Measurements from ENCODE around the gene SLC6A18.

The SLC6A18 gene

DNA sequence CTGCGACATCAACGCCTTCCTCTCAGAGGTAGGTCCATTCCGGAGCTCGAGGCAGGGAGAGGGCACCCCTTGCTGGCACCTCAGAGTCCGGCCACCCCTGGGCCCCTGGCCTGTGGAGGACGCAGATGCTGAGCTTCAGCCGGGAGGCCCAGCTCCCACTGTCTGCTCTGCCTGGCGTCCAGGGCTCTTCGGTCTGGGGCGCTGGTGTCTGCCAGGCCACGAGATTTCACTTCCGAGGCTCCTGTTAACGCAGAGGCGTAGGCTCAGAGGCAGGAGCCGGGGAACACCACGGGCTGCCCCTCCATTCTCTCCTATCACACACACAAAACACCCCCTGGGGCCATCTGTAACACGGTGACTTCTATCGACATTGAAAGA is 8.3 kb upstream of the SLC6A18 start:
- no peaks in the 10 kb centered on the region for H3K9me3 ChIP-seq (ENCODE audit: insufficient read depth, low read length)
- H3K27me3 ChIP-seq (ENCODE audit: low read length): no peaks in the 10 kb centered on the region
- no peaks in the 10 kb centered on the region for H4K20me1 ChIP-seq (ENCODE audit: low read depth, low read length)
- H3K4me2 ChIP-seq (ENCODE audit: low read depth, low read length, poor library complexity, severe bottlenecking): no peak overlapping the region
- H2AFZ ChIP-seq (ENCODE audit: low read depth, low read length, severe bottlenecking): no peak overlapping the region
- no peak overlapping the region for H3K4me3 ChIP-seq (ENCODE audit: insufficient read depth, low read length, poor library complexity, severe bottlenecking)
- no peak overlapping the region for H3K27ac ChIP-seq (ENCODE audit: low read depth, low read length)
- no peaks in the 10 kb centered on the region for H3K9me2 ChIP-seq (replicated peaks; ENCODE audit: insufficient read depth, low read length)
- H3F3A ChIP-seq (ENCODE audit: insufficient read depth): no peaks in the 10 kb centered on the region
- no peaks in the 10 kb centered on the region for H3K79me2 ChIP-seq (ENCODE audit: insufficient read depth, low read length)
- no peaks in the 10 kb centered on the region for H3K36me3 ChIP-seq (ENCODE audit: low read length)
- H3K9ac ChIP-seq (ENCODE audit: low read length): no peak overlapping the region
- TF ChIP-seq CTCF (IDR thresholded peaks at IDR 0.05; ENCODE audit: insufficient read depth, low read length, poor library complexity, severe bottlenecking): no peak
- TF ChIP-seq EZH2phosphoT487 (conservative IDR thresholded peaks at IDR 0.05; ENCODE audit: low read length): no peak

DNA sequence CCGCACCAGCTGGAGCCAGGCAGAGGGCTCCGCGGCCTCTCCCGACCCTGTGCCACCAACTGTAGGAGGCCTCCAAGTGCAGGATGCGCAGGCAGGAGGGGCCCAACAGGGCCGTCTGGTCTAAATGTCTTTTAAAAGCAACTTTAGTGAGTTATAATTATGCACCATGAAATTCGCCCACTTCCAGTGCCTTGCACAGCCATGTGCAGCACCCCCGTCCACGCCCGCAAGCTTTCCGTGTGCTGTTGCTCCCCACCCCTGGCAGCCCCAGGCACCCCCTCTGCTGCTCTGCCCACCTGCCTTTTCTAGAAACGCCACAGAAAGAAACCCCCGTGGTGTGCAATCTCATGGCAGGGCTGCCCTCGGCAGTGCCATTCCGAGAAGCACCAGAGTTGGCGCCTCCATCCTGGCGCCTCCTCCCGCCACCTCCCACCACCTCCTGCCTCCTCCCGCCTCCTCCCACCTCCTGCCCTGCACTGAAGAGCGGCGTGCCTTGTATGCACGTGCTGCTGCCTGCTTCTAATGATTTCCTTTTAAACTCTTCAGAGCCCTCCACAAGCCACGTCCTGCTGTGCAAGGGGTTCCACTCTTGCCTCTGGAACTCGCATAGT is 7.5 kb upstream of the SLC6A18 start:
- H3K4me2 ChIP-seq (ENCODE audit: low read depth, low read length, poor library complexity, severe bottlenecking): no peak overlapping the region
- H3K27me3 ChIP-seq (ENCODE audit: low read length): no peaks in the 10 kb centered on the region
- H3K9me3 ChIP-seq (ENCODE audit: insufficient read depth, low read length): no peaks in the 10 kb centered on the region
- no peaks in the 10 kb centered on the region for H3K9me2 ChIP-seq (replicated peaks; ENCODE audit: insufficient read depth, low read length)
- no peaks in the 10 kb centered on the region for H4K20me1 ChIP-seq (ENCODE audit: low read depth, low read length)
- H3K27ac ChIP-seq (ENCODE audit: low read depth, low read length): no peak overlapping the region
- H3K4me3 ChIP-seq (ENCODE audit: insufficient read depth, low read length, poor library complexity, severe bottlenecking): no peak overlapping the region
- no peaks in the 10 kb centered on the region for H3F3A ChIP-seq (ENCODE audit: insufficient read depth)
- no peak overlapping the region for H2AFZ ChIP-seq (ENCODE audit: low read depth, low read length, severe bottlenecking)
- TF ChIP-seq CTCF (IDR thresholded peaks at IDR 0.05; ENCODE audit: insufficient read depth, low read length, poor library complexity, severe bottlenecking) (no peak), EZH2phosphoT487 (conservative IDR thresholded peaks at IDR 0.05; ENCODE audit: low read length) (no peak)
- H3K9ac ChIP-seq (ENCODE audit: low read length): no peak overlapping the region
- no peaks in the 10 kb centered on the region for H3K79me2 ChIP-seq (ENCODE audit: insufficient read depth, low read length)
- no peaks in the 10 kb centered on the region for H3K36me3 ChIP-seq (ENCODE audit: low read length)

GRCh38 chr5:1218351-1219080 is 6.7 kb upstream of the SLC6A18 start:
- Histone ChIP-seq H3K9ac (ENCODE audit: low read length) (no peak overlapping the region), H3K79me2 (ENCODE audit: insufficient read depth, low read length) (no peaks in the 10 kb centered on the region), H3K9me2 (replicated peaks; ENCODE audit: insufficient read depth, low read length) (no peaks in the 10 kb centered on the region), H3F3A (ENCODE audit: insufficient read depth) (no peaks in the 10 kb centered on the region), H3K27me3 (ENCODE audit: low read length) (no peaks in the 10 kb centered on the region), H3K9me3 (ENCODE audit: insufficient read depth, low read length) (no peaks in the 10 kb centered on the region), H3K4me2 (ENCODE audit: low read depth, low read length, poor library complexity, severe bottlenecking) (no peak overlapping the region), H3K4me3 (ENCODE audit: insufficient read depth, low read length, poor library complexity, severe bottlenecking) (no peak overlapping the region), H3K36me3 (ENCODE audit: low read length) (no peaks in the 10 kb centered on the region), H2AFZ (ENCODE audit: low read depth, low read length, severe bottlenecking) (no peak overlapping the region), H4K20me1 (ENCODE audit: low read depth, low read length) (no peaks in the 10 kb centered on the region), H3K27ac (ENCODE audit: low read depth, low read length) (no peak overlapping the region)
- TF ChIP-seq EZH2phosphoT487 (conservative IDR thresholded peaks at IDR 0.05; ENCODE audit: low read length): no peak
- no peak for TF ChIP-seq CTCF (IDR thresholded peaks at IDR 0.05; ENCODE audit: insufficient read depth, low read length, poor library complexity, severe bottlenecking)

Data from SU-DHL-6 (cell line).